ENCODE data around the gene NOP53.
A peak's percentile ranks its signal among the peaks of the same experiment; 100 is the strongest.

DNA sequence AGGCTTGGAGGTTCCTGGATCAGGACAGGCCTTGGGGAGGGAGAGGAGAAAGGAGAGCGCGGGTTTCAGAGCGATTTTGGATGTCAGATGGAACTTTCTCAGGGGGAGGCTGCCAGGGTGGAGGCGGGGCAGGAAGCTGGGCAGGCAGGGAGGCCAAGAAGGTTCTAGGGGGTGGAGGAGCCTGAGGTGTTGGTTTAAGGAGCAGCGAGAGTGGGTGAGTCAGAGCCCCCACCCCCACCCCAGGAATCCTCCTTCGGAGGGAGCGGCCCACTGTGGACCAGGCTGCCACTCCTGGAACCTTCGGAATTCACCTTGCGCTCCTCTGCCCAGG lies 15.9 kb upstream of the NOP53 start:
- TF ChIP-seq POLR2AphosphoS5 (IDR thresholded peaks at IDR 0.05; ENCODE audit: insufficient read depth, low read depth, low read length) (peak; percentile 34), GATA2 (IDR thresholded peaks at IDR 0.05; ENCODE audit: insufficient read depth, insufficient read length, low read depth, low read length) (no peak), FOS (IDR thresholded peaks at IDR 0.05; ENCODE audit: borderline replicate concordance, insufficient read depth, low read length) (peak; percentile 82), POLR2A (IDR thresholded peaks at IDR 0.05; ENCODE audit: low read depth, low read length) (peak; percentile 75)
- TF ChIP-seq, protein P1, sequence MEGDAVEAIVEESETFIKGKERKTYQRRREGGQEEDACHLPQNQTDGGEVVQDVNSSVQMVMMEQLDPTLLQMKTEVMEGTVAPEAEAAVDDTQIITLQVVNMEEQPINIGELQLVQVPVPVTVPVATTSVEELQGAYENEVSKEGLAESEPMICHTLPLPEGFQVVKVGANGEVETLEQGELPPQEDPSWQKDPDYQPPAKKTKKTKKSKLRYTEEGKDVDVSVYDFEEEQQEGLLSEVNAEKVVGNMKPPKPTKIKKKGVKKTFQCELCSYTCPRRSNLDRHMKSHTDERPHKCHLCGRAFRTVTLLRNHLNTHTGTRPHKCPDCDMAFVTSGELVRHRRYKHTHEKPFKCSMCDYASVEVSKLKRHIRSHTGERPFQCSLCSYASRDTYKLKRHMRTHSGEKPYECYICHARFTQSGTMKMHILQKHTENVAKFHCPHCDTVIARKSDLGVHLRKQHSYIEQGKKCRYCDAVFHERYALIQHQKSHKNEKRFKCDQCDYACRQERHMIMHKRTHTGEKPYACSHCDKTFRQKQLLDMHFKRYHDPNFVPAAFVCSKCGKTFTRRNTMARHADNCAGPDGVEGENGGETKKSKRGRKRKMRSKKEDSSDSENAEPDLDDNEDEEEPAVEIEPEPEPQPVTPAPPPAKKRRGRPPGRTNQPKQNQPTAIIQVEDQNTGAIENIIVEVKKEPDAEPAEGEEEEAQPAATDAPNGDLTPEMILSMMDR (IDR thresholded peaks at IDR 0.05; ENCODE audit: extremely low read depth in 1 of 2, insufficient read depth in 1 of 2, low read depth in 1 of 2, low read length in 2 of 2) = no peak
- TF ChIP-seq, protein P2, sequence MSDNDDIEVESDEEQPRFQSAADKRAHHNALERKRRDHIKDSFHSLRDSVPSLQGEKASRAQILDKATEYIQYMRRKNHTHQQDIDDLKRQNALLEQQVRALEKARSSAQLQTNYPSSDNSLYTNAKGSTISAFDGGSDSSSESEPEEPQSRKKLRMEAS (IDR thresholded peaks at IDR 0.05; ENCODE audit: insufficient read depth, insufficient read length) = no peak

All from endothelial cell of umbilical vein (primary cell).